ENCODE results near the gene DRD3.

DRD3 gene

DNA sequence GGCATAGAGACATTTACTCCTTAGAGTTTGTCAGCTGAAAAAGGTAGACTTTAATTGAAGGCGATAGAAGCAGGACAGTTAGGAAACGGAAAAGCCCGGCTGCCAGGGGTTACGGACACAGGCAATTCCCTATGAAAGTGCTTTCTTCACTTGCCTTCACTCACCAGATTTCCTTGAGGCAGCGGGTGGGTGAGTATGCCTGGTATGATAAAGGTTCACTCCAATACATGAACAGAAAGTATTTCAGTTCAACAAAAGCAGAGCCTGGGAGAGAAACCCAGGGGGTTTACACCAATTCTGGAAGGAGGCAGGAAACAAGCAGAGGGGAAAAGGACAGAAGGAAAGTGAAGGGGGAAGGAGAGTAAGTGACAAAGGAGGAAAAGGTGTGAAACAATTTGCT, 68.4 kb downstream of the DRD3 start:
- Histone ChIP-seq H3K36me3 (ENCODE audit: control insufficient read depth in 2 of 2, insufficient read depth in 1 of 2, low read length in 2 of 2) (no peaks in the 10 kb centered on the region), H3K4me1 (ENCODE audit: control insufficient read depth, insufficient read depth, low read length) (no peaks in the 10 kb centered on the region), H3K4me3 (ENCODE audit: low read depth, low read length) (no peak overlapping the region), H3K9me3 (ENCODE audit: control insufficient read depth, insufficient read depth, low read depth, low read length) (no peaks in the 10 kb centered on the region), H3K27ac (ENCODE audit: extremely low read depth, low read depth, low read length) (no peak overlapping the region)
- CTCF ChIA-PET: no interaction called here
- no peak for TF ChIP-seq ZNF626 (tag by site-specific recombination; IDR thresholded peaks at IDR 0.05)
- POLR2A ChIA-PET: no interaction called here

DNA sequence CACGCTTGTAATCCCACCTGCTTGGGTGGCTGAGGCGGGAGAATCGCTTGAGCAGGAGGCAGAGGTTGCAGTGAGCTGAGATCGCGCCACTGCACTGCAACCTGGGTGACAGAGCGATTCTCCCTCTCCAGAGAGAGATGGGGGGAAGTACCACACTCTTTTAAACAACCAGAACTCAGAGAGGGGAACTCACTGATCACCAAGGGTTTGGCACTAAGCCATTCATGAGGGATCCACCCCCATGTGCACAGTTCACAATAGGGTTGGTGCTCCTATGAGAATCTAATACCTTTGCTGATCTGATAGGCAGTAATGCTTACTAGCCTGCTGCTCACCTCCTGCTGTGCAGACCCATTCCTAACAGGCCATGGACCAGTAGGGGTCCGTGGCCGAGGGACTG, 70.7 kb downstream of the DRD3 start:
- no peak overlapping the region for H3K27ac ChIP-seq (ENCODE audit: extremely low read depth, low read depth, low read length)
- CTCF ChIA-PET: interaction anchor here (0.6 to 0.7 kb wide), 2 partner anchors 10 to 304 kb away, joined by 3 to 4 read pairs; no protein-coding TSS in a partner anchor
- H3K4me3 ChIP-seq (ENCODE audit: low read depth, low read length): no peak overlapping the region
- no peaks in the 10 kb centered on the region for H3K36me3 ChIP-seq (ENCODE audit: control insufficient read depth in 2 of 2, insufficient read depth in 1 of 2, low read length in 2 of 2)
- no peaks in the 10 kb centered on the region for H3K4me1 ChIP-seq (ENCODE audit: control insufficient read depth, insufficient read depth, low read length)
- POLR2A ChIA-PET: no interaction called here
- no peaks in the 10 kb centered on the region for H3K9me3 ChIP-seq (ENCODE audit: control insufficient read depth, insufficient read depth, low read depth, low read length)
- TF ChIP-seq ZNF624 (tag by site-specific recombination; IDR thresholded peaks at IDR 0.05) (no peak), ZNF600 (tag by site-specific recombination; IDR thresholded peaks at IDR 0.05) (no peak), ZXDB (tag by site-specific recombination; IDR thresholded peaks at IDR 0.05) (no peak), ZBTB48 (tag by site-specific recombination; IDR thresholded peaks at IDR 0.05) (no peak), GLIS1 (tag by site-specific recombination; IDR thresholded peaks at IDR 0.05) (no peak), ZNF48 (tag by site-specific recombination; IDR thresholded peaks at IDR 0.05) (no peak), YY1 (tag by site-specific recombination; IDR thresholded peaks at IDR 0.05) (no peak), ZNF266 (tag by site-specific recombination; IDR thresholded peaks at IDR 0.05; ENCODE audit: low read depth) (no peak), ZNF157 (tag by site-specific recombination; IDR thresholded peaks at IDR 0.05) (no peak), FEZF1 (tag by site-specific recombination; IDR thresholded peaks at IDR 0.05) (no peak), ZNF335 (tag by site-specific recombination; conservative IDR thresholded peaks at IDR 0.05) (no peak), ZNF146 (tag by site-specific recombination; IDR thresholded peaks at IDR 0.05) (no peak), ZNF391 (tag by site-specific recombination; IDR thresholded peaks at IDR 0.05; ENCODE audit: borderline replicate concordance, low read depth) (no peak), ZNF791 (tag by site-specific recombination; IDR thresholded peaks at IDR 0.05) (no peak), ZBTB1 (tag by site-specific recombination; IDR thresholded peaks at IDR 0.05) (no peak), ZNF654 (tag by site-specific recombination; IDR thresholded peaks at IDR 0.05; ENCODE audit: low read depth) (no peak), ZFP37 (tag by site-specific recombination; IDR thresholded peaks at IDR 0.05) (no peak)
- TF ChIP-seq, protein P1, sequence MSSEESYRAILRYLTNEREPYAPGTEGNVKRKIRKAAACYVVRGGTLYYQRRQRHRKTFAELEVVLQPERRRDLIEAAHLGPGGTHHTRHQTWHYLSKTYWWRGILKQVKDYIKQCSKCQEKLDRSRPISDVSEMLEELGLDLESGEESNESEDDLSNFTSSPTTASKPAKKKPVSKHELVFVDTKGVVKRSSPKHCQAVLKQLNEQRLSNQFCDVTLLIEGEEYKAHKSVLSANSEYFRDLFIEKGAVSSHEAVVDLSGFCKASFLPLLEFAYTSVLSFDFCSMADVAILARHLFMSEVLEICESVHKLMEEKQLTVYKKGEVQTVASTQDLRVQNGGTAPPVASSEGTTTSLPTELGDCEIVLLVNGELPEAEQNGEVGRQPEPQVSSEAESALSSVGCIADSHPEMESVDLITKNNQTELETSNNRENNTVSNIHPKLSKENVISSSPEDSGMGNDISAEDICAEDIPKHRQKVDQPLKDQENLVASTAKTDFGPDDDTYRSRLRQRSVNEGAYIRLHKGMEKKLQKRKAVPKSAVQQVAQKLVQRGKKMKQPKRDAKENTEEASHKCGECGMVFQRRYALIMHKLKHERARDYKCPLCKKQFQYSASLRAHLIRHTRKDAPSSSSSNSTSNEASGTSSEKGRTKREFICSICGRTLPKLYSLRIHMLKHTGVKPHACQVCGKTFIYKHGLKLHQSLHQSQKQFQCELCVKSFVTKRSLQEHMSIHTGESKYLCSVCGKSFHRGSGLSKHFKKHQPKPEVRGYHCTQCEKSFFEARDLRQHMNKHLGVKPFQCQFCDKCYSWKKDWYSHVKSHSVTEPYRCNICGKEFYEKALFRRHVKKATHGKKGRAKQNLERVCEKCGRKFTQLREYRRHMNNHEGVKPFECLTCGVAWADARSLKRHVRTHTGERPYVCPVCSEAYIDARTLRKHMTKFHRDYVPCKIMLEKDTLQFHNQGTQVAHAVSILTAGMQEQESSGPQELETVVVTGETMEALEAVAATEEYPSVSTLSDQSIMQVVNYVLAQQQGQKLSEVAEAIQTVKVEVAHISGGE (tag by site-specific recombination; conservative IDR thresholded peaks at IDR 0.05; ENCODE audit: low read depth): no peak
- TF ChIP-seq, protein P2, sequence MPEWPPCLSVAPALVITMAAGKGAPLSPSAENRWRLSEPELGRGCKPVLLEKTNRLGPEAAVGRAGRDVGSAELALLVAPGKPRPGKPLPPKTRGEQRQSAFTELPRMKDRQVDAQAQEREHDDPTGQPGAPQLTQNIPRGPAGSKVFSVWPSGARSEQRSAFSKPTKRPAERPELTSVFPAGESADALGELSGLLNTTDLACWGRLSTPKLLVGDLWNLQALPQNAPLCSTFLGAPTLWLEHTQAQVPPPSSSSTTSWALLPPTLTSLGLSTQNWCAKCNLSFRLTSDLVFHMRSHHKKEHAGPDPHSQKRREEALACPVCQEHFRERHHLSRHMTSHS (tag by site-specific recombination; IDR thresholded peaks at IDR 0.05): no peak
- TF ChIP-seq, protein P3, sequence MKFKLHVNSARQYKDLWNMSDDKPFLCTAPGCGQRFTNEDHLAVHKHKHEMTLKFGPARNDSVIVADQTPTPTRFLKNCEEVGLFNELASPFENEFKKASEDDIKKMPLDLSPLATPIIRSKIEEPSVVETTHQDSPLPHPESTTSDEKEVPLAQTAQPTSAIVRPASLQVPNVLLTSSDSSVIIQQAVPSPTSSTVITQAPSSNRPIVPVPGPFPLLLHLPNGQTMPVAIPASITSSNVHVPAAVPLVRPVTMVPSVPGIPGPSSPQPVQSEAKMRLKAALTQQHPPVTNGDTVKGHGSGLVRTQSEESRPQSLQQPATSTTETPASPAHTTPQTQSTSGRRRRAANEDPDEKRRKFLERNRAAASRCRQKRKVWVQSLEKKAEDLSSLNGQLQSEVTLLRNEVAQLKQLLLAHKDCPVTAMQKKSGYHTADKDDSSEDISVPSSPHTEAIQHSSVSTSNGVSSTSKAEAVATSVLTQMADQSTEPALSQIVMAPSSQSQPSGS (tag by site-specific recombination; IDR thresholded peaks at IDR 0.05; ENCODE audit: low read depth): no peak
